Colon (tissue), 2 donors: ENCODE data around the gene KRT17.
"Not testable (repeated sequence)": the region's sequence is repeated elsewhere in the genome, so short reads cannot be mapped to it uniquely, and the experiment has no call there.

Experiments used
- FAIRE-seq: peaks from 2 replicates; lab custom pipeline; 2012; peaks lifted over from hg19 to GRCh38; lab: Jason Lieb, UNC
- donor health status: control.
- donor health status: control.

The KRT17 gene

DNA sequence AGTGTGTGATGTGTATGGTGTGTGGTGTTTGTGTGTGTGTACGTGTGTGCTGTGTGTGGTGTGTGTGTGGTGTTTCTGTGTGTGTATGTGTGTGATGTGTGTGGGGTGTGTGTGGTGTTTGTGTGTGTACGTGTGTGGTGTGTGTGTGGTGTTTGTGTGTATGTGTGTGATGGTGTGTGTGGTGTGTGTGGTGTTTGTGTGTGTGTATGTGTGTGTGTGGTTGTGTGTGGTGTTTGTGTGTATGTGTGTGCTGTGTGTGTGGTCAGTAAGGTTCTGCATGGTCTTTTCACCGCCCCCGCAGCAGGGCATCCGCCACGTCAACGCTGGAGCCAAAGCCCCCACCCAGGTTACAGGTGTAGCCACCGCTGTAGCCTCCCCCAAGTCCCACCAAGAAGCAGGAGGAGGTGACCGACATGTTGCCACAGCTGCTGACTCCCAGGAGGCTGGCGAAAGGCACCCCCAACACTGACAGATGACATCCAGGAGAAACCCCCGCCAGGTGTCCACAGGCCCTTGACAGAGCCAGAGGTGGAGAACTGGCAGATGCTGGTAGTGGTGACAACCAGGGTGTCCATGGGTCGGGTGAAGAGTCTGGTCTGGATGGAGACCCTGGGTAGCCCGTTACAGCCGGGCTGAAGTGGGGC, 9.3 kb upstream of the KRT17 start:
- no peak for FAIRE-seq

DNA sequence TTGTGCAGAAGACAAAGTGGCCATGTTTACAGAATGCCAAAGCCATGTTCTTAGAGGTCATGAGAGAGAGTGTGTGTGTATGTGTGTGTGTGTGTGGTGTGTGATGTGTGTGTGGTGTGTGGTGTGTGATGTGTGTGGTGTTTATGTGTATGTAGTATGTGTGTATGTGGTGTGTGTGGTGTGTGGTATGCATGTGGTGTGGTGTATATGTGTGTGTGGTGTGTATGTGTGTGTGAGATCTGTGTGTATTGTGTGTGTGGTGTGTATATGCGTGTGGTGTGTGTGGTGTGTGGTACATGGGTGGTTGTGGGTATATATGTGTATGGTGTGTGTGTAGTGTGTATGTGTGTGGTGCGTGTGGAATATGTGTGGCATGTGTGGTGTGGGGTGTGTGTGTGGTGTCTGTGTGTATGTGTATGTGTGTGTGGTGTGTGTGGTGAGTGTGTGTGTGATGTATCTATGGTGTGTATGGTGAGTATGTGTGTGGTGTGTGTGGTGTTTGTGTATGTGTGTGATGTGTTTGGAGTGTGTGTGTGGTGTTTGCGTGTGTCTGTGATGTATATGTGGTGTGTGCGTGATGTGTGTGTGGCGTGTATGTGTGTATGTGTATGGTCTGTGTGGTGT, 8.2 kb upstream of the KRT17 start:
- no peak for FAIRE-seq

DNA sequence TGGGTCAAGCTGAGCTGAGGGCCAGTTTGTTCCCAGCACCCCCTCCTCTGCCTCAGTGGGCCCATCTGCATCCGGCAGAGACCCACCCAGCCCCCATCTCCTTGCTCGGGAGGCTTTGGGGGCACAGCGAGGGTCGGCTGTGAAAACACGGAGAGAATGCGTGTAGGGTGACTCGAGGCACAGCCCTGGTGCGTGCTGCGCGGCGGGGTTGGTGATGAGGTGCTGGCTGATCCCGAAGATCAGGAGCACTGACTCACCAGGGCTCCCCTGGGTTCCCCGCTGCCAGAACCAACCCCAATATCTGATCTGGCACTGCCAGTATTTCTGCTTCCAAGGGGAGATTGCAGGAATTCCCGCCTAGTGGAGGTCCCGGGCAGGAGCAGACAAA, 7.5 kb upstream of the KRT17 start:
- no peak for FAIRE-seq

DNA sequence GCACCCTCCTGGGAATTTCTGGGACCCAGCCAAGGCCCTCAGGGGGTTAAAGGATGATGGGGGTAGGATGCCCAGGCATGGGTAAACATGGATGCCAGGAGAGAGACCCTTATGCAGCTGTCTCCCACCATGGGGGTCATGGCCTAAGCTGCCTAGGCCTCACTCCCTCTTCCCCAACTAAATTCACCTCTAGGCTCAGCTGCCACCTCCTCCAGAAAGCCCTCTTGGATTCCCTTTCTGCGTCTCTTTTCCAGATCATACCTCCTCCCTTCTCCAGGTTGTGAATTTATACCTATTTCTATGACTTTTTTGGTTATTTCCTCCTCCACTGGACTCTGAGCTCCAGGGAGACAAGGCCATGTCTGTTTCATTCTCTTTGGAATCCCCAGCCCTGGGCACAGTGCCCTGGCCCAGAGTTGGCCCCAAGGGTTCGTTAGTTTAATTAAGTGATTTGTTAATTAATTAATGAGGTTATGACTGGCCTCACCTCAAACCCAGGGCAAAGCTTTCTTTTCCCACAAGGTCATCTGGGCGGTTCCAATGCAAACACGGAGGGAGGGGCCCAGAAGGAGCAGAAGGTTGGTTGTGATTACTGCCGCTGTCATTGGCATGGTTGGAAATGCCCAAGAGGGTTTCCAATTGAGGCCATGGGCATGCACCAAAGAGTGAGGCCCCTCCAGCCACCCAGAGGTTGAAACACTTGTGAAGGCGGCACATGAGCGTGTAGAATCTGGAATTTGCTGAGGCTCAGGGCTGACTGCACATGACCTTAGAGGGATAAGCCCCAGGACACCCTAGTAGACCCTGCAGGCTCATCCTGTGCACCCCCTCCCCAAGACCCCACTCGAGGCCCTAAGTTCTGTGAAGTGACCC, 6.9 kb upstream of the KRT17 start:
- no peak for FAIRE-seq

DNA sequence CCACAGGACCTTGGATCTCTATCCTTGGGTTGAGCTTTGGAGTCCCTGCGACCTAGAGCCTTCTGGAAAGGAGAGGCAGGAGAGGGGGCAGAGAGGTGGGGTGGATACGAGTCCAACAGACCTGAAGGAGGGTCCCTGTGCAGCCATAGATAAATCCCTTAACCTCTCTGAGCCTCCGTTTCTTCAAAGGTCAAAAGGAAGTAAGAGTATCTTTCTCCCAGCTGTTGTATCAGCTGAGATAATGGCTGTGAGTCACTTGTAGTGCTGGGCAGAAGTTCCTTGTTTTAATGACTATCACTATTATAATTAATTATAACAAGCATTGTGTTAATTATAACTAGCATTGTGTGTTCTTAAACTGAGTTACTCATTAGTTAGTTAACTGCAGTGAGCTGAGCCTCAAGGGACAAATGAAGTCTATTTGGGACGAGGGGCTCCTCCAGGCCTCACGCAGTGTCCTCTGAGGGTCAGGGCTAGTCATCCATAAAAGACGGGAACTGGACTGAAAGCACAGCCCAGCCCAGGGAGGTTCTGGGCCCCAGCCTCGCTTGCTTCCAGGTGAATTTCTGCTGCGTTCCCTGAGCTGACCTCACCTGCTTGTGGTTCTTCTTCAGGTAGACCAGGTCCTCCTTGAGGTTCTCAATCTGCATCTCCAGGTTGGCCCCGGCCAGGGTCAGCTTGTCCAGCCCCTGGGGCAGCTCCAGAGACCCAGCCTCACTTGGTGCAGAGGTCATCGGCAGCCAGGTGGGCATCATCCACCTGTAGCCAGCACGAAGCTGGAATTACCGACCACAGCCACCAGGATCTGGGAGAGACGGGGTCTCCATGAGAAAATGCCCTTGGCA, 5.7 kb upstream of the KRT17 start:
- no peak for FAIRE-seq

DNA sequence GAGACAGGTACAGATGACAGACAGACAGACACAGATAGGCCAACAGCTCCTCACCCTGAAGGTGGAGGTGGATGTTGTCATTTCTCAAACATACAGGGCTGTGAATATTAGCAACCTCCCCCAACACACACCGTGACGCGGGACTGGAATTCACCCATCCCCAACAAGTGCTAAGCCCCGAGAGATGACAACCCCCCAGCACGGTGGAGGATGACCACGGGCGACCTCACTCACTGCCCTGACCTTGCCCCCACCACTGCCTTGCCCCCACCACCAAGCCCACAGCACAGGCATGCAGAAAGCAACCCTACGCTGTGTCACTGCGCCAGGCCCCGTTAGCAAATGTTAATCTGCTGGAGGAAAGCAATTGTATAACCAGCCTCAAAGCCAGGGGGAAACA, 4.9 kb upstream of the KRT17 start:
- FAIRE-seq: no peak

DNA sequence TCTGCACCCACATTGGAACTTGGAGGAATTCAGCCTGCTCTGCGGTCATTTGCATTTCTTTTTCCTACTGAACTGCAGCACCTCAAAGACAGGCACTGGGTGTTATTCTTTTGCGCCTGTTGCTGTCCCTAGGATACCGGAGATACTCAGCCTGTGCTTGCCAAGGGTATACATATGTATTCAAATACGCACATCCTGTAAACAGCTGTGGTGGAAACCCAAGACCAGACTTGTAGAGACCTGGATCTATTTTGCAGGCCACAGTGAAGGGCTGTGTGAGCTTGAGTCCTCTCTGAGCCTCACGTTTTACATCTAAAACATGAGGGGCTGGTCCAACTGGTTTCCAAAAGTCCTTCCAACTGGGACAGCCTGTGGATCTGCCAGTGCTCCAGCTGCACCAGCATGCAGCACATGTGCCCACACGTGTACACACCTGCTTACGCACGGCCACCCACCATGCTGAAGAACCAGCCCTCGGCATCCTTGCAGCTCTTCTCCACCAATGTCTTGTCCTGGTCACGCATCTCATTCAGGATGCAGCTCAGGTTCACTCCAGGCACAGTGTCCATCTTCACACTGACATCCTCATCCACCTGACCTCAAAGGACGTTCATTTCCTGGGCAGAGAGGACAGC, 4.4 kb upstream of the KRT17 start:
- not testable (repeated sequence) for FAIRE-seq

DNA sequence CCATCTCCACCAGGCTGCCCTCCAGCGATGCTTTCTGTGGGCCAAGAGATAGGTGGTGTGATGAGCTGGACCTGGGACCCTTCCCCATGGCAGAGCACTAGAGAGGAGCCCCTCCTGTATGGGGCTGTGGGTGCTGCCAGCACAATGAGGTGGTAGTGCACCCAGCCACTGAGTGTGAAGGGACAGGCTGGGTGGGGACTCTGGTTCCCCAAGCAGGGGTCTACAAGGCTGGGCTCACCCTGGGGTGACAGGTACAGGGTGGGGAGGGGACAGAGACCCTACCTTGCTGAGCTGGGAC, 3.6 kb upstream of the KRT17 start:
- FAIRE-seq: not testable (repeated sequence)

DNA sequence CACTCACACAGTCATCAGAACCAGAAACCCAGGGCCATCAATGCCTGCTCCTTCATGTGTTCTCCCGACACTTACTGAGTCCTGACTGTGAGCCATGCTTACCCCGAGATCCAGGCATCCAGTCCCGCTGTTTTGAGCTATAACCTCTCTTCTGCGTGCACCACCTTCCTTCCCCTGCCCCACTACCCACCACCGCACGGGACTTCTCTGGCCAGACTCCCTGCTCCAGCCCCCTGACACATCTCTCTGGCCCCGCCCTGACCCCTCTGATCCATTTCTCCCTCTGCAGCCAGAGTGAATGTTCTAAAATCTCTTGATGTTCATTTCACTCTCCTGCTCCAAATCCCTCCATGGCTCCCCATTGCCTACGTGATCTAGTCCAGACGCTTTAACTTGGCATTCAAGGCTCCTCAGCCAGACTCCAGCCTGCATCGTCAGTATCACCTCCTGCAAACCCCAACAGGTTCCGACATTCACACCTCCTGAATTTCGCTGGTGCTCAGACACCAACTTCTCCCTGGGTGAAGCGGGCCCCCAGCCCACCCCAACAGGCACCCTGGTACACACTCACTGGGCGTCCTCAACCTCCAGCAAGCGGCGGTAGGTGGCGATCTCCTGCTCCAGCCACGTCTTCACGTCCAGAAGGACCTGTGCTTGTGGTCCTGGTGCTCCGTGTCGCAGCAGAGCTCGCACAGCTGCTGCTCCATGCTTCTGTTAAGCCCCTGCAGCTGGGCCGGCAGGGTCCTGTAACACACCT, 3.1 kb upstream of the KRT17 start:
- FAIRE-seq: no peak

DNA sequence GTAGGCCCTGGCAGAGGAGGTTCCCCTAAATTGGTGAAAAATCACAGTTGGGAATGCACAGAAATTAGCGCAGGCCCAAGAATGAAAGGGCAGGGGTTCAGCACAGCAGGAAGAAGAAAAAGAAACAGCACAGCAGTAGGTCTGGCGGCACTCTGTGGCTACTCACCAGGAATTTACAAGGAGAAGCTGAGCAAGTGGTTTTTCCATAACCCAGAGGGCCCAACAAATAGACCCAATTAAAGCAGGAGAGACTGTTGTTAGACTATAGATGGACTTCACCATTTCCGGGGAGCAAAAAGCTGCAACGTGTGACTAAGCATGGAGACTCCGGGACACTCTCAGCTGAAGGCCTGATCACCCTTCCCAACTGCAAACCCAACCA, 2.5 kb upstream of the KRT17 start:
- not testable (repeated sequence) for FAIRE-seq

DNA sequence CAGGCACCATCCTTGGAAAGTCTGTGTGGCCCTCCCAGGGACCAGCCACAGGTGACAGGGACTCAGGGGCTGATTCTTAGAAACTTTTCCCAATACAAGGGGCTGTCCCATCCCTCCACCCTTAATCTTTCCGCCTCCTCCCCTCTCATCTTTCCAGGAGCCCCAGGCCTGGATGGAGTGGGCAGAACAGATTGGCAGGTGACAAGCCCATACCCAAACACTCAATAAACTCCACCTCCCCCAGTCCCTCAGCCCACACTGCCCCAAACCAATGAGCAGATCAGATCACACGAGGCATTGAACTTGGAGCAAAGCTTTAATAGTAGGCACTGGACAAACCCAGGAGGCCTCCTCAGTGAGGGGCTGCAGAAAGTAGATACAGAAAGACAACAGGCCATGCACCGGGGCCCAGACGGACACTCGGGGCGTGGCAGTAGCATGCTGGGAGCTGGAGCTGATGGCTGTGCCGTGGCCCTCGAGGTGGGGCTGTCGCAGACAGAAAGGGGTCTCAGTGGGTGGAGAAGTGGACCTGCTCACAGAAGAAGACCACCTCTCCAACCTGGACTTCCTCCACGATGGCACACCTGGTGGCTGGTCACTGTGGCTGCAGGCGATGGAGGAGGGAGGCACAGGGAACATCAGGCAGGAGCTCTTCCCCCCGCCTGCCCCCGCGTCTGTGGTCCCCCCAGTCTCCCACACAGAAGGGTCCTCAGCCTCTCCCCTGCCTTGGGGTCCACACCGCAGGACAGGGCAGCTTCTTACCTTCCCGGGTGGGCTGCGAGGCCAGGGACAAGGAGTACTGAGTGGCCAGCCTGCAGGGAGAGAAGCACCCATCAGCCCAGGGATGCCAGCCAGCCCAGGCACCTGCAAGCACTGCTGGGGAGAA, 1.9 kb upstream of the KRT17 start:
- FAIRE-seq: not testable (repeated sequence)

DNA sequence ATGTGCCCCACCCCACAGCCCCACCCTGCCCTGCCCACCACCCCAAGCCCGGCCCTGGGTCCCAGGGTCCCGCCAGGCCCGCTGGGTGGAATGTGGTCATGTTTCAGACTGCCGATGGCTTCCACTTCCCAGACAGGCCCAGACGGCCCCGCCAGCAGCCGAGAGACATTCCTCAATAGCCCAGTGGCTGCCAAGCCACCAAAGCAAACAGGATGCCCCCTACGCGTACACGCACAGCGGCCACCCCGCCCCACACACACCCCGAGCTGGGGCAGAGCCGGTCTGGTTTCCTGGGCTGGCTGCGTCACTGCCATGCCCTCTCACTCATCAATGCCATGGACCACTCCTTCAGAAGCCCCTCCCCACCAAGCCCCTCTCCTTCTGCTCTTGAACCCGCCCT, 1.2 kb upstream of the KRT17 start:
- no peak for FAIRE-seq

DNA sequence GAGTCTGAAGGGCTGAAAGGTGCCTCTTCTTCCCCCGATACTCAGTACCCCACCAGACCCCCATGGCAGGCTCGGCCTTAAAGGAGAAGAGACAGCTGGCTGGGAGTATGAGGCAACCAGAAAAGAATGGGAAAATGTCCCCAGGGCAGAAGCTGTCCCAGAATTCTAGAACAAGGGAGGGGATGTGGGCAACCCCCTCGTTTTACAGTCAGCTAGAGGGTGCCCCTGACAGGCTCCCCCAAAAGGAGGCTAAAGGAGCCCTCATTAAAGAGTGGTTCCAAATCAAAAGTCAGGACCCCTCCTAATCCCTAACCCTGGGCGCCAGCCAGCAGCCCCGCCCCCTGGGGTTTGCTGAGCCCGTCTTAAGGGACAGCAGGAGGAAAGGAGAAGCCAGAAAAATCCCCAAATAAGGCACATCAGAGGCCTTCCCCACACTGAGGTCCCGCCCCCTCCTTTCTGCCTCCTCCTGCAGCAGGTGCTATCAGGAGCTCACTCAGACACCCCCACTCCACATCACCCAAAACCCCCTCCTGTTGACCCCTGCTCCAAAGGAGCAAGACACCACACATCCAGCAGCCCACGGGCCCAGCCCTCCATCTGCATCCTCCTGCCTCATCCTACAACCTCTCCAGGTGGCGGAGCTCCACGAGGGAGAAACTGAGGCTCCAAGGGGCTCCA, 1.1 kb downstream of the KRT17 start:
- not testable (repeated sequence) for FAIRE-seq

DNA sequence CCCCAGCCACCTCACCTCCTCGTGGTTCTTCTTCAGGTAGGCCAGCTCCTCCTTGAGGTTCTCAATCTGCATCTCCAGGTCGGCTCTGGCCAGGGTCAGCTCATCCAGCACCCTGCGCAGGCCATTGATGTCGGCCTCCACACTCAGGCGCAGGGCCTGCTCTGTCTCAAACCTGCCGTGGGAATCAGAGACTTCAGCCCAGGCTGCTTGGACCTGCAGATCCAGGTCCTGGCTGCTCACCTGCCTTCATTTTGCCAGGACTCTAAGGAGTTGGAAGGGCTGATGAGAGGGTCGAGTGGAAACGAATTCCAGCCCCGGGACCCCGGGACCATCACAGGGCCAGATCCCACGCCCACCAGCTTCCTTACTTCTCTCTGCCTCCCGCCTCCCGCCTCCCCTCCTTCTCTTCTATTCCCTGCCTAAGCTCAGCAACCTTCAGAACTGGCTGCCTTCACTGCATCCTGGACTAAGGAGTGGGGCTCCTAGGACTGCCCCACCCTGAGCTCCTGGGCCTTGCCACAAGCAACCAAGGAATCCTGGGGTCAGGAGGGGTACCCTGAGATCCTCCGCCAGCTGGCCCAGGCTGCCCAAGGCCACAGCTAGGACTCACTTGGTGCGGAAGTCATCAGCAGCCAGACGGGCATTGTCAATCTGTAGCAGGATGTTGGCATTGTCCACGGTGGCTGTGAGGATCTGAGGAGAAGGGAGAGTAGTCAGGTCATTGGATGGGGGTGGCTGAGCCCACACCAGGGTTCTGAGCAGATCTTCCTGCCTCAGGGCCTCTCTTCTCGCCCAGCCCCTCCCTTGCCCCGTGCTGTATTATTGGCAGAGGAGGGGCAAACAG, 1.8 kb downstream of the KRT17 start:
- FAIRE-seq: not testable (repeated sequence)

DNA sequence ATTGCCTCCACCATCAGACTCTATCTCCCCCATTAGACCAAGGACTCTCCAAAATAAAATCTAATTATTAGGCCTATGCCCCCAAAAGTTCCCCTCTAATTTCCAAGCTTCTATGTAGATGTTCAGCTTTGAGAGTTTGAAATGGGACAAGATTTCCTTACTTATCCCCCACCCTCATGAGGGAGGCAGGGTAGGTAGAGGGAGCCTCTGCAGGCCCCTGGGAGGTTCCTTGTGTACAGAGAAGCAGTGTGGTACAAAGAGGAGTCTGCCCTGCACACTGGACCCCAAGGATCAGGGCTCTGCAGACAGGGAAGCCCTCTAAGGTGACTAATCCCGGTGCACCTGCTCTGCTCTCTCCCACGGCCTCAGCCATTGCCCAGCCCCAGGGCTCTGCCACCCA, 2.5 kb downstream of the KRT17 start:
- FAIRE-seq: no peak

DNA sequence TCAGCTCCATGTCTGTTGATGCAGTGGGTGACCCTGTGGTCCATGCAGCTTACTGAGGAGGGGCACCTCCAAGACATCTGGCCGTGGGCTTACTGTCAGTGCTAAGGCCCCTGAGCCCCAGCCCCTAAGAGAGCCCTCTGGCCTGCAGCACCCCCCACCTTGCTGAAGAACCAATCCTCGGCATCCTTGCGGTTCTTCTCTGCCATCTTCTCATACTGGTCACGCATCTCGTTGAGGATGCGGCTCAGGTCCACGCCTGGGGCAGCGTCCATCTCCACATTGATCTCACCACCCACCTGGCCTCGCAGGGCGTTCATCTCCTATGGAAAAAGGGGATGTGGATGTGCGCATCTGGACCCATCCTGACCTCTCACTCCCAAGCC, 2.9 kb downstream of the KRT17 start:
- not testable (repeated sequence) for FAIRE-seq

DNA sequence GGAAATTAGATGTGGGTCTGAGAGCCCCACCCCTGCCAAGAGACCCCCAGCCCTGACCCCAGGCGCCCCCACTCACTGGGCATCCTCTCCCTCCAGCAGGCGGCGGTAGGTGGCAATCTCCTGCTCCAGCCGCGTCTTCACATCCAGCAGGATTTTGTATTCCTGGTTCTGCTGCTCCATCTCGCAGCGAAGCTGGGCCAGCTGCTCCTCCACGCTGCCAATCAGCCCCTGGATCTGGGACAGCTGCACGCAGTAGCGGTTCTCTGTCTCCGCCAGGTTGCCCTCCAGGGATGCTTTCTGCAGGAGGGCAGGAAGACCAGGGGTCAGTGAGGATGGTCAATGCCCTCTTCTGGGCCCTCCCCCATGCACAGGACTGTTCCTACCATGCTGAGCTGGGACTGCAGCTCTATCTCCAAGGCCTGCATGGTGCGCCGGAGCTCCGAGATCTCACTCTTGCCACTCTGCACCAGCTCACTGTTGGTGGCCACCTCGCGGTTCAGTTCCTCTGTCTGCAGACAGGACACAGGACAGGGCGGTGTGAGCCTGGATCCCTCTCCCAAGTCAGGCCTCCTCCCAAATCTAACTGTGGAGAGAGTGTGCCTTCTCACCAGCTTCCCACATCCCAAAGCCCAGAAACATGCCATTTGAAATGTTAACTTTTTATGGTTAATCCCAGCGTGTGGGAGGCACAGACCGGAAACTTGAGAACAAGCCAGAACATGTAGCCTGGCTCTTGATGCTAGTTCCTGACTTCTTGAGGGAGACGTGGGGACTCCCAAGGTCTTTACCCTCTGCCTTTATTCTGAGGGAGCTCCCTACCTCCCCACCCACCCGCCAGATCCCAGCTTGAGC, 3.6 kb downstream of the KRT17 start:
- no peak for FAIRE-seq
